Gastroesophageal sphincter (tissue), 4 donors: Measurements from ENCODE around the gene FCGBP. TPM values are rescaled to one million over a fixed set of nuclear protein-coding genes. Genes with fewer than 3 reads are reported as not detected.
"Not testable (repeated sequence)": the region's sequence is repeated elsewhere in the genome, so short reads cannot be mapped to it uniquely, and the experiment has no call there.

Experiments
- ATAC-seq: fragments of 150-250 bp; one replicate; pipeline ENCODE4 v1.9.1; 2016; ENCODE audit warnings: mild to moderate bottlenecking, moderate library complexity
- H3K27ac ChIP-seq, 4 donors: fragments of 200-600 bp; sonication (generic) in 3 of 4; 1 replicate in 3 of 4; 2 replicates in 1 of 4; pipeline ENCODE4 v1.5.1; 2016 to 2019
- H3K27me3 ChIP-seq: fragments of 200-600 bp; sonication (generic); one replicate; pipeline ENCODE4 v1.5.1; 2019
- H3K36me3 ChIP-seq, 2 donors: fragments of 200-600 bp; sonication (generic); one replicate each; pipeline ENCODE4 v1.5.1; 2019; ENCODE audit warnings: control low read depth in 1 of 2
- H3K4me1 ChIP-seq, 3 donors: fragments of 200-600 bp; sonication (generic); 1 replicate in 2 of 3; 2 replicates in 1 of 3; pipeline ENCODE4 v1.5.1; 2016 to 2019; ENCODE audit warnings: control low read depth in 2 of 3
- H3K4me3 ChIP-seq, 2 donors: fragments of 200-600 bp; sonication (generic); one replicate each; pipeline ENCODE4 v1.5.1; 2019; ENCODE audit warnings: mild to moderate bottlenecking in 1 of 2, moderate library complexity in 1 of 2
- H3K9me3 ChIP-seq, 3 donors: fragments of 200-600 bp; sonication (generic); one replicate each; pipeline ENCODE4 v1.5.1; 2017 to 2019; ENCODE audit warnings: control low read depth in 2 of 3
- EP300 ChIP-seq: sonication (generic); formaldehyde crosslinking; IDR thresholded peaks from one replicate; pipeline ENCODE4 v1.6.1; 2017; ENCODE audit warnings: antibody characterized with exemption, mild to moderate bottlenecking
- POLR2A ChIP-seq, 2 donors: fragments of 450-650 bp; IDR thresholded peaks; one replicate each; pipeline ENCODE4 v1.6.1; 2017; ENCODE audit warnings: antibody characterized with exemption in 2 of 2, mild to moderate bottlenecking in 2 of 2, moderate library complexity in 1 of 2
- POLR2AphosphoS5 ChIP-seq: sonication (generic); formaldehyde crosslinking; IDR thresholded peaks from one replicate; pipeline ENCODE4 v1.6.1; 2017; ENCODE audit warnings: antibody characterized with exemption
- WGBS, 2 donors: methylation state at CpG; one replicate each; pipeline ENCODE4 v1.1.5; 2018; ENCODE audit warnings: low coverage in 1 of 2; 5-methylcytosine and 5-hydroxymethylcytosine counted together
- total RNA-seq, 4 donors: library from RNA; depleted of rRNA; stranded (reverse); fragments of >200 nt; gene quantifications; one replicate each; pipeline ENCODE4 v1.1.0, GENCODE V29; 2016
- TF ChIP-seq, protein P1 (sequence below), 4 experiments: fragments of 200-600 bp in 2 of 4; fragments of 450-650 bp in 2 of 4; sonication (generic) in 1 of 4; IDR thresholded peaks; one replicate each; pipeline ENCODE4 v1.5.1; 2017 to 2019; ENCODE audit warnings: antibody characterized with exemption in 4 of 4, mild to moderate bottlenecking in 2 of 4, moderate library complexity in 2 of 4

The FCGBP gene
- total RNA-seq, 4 donors from 2014 or later = 0.31 to 69.1 (median 8.2) TPM

- TF ChIP-seq POLR2AphosphoS5 (no peak), POLR2A (IDR thresholded peaks at IDR 0.05) (no peak), EP300 (no peak)
- TF ChIP-seq, protein P1, sequence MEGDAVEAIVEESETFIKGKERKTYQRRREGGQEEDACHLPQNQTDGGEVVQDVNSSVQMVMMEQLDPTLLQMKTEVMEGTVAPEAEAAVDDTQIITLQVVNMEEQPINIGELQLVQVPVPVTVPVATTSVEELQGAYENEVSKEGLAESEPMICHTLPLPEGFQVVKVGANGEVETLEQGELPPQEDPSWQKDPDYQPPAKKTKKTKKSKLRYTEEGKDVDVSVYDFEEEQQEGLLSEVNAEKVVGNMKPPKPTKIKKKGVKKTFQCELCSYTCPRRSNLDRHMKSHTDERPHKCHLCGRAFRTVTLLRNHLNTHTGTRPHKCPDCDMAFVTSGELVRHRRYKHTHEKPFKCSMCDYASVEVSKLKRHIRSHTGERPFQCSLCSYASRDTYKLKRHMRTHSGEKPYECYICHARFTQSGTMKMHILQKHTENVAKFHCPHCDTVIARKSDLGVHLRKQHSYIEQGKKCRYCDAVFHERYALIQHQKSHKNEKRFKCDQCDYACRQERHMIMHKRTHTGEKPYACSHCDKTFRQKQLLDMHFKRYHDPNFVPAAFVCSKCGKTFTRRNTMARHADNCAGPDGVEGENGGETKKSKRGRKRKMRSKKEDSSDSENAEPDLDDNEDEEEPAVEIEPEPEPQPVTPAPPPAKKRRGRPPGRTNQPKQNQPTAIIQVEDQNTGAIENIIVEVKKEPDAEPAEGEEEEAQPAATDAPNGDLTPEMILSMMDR (IDR thresholded peaks at IDR 0.05) = no peak
- ATAC-seq = no peak
- Histone ChIP-seq H3K4me1 (no peaks in the 10 kb centered on the region), H3K27ac (no peak overlapping the region), H3K27me3 (no peaks in the 10 kb centered on the region), H3K4me3 (no peak overlapping the region), H3K9me3 (no peaks in the 10 kb centered on the region), H3K36me3 (no peaks in the 10 kb centered on the region)
- 86 to 96% methylated on average over 4 to 7 of the region's 8 CpGs for WGBS, 2 donors
These were observed 28.2 kb downstream of the FCGBP start for GRCh38 chr19:39906283-39906682.

DNA sequence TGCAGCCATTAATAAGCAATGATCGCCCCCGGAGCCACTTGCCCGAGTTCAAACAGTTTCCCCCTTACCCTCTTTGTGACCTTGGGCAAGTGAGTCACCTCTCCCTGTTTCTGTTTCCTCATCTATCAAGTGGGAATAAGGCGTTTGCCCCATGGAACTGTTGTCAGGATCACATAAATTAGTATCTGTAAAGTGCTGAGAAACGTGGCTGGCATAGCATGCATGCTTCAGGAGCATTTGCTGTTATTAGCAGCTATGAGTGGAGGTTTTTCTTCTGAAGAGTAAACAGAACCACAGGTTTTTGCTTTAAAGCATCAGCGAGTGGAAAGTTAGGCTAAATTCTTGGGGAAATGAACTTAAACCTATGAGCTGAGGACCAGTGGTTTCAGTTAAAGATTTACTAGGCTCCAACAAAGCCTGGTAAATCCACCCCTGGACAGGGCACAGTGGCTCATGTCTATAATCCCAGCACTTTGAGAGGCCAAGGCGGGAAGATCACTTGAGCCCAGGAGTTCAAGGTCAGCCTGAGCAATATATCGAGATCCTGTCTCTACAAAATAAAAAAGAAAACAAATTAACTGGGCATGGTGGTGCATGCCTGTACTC lies 30.8 kb downstream of the FCGBP start:
- H3K27me3 ChIP-seq, ATAC-seq, H3K27ac ChIP-seq, H3K4me1 ChIP-seq, H3K9me3 ChIP-seq, H3K4me3 ChIP-seq, H3K36me3 ChIP-seq: not testable (repeated sequence)
- 19 to 30% methylated on average over 2 of the region's 8 CpGs for WGBS, 2 donors

DNA sequence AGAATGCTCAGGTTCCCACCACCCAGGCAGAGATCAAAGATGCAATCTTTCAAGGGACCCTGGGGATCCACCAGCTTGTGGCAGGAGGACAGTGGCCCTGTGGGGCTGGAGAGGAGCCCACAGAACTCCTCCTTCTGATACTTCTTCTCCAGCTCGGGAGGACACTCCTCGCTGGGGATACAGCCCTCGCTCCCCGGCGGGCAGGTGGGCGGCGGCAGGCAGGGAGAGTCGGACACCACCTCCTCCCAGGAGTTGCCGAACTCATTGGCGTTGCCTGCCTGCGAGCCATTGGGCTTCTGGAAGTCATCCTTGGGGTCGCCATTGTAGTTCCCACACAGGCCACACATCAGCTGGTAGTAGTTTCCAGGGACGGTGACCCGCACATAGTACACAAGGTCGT lies 32.1 kb downstream of the FCGBP start:
- not testable (repeated sequence) for ATAC-seq, H3K9me3 ChIP-seq, H3K27ac ChIP-seq, H3K36me3 ChIP-seq, H3K4me3 ChIP-seq, H3K4me1 ChIP-seq, H3K27me3 ChIP-seq
- WGBS, 2 donors = no CpG with 5 or more reads among the region's 15 CpGs

DNA sequence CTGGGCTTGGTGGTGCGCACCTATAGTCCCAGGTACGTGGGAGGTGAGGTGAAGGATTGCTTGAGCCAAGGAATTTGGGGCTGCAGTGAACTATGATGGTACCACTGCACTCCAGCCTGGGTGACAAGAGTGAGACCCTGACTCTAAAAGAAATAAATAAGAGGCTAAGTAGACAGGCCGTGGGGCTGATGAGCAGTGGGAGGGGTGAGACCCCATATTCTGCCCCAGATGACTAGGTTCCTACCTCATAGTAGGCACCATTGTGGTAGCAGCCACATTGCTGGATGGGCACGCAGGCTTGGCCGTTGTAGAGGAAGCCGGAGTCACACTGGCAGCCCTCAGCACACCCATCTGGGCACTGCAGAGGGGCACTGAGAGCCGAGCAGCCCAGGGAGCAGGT lies 32.8 kb downstream of the FCGBP start:
- not testable (repeated sequence) for H3K9me3 ChIP-seq, H3K4me3 ChIP-seq, ATAC-seq, H3K4me1 ChIP-seq, H3K27me3 ChIP-seq, H3K27ac ChIP-seq, H3K36me3 ChIP-seq
- no CpG with 5 or more reads among the region's 7 CpGs for WGBS, 2 donors

DNA sequence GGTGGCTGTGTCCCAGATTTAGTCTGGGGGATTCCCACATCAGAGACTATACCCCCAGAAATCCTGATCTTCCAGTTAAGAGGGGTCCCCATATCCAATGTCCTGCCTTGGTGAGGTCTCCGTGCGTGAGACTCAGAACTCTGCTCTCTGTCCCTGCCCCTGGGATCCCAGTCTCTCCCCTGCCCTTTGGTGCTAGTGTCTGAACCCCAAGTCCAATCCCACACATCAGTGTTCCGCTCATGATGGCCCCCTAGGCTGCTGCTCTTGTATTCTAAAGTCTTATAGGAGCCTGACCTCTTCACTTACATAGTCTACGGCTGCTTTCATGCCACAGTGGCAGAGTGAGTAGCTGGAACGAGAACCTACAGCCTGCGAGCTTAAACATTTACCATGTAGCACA lies 35.6 kb downstream of the FCGBP start:
- H3K27ac ChIP-seq, ATAC-seq, H3K4me3 ChIP-seq, H3K4me1 ChIP-seq, H3K9me3 ChIP-seq, H3K27me3 ChIP-seq, H3K36me3 ChIP-seq: not testable (repeated sequence)
- WGBS, 2 donors = no CpG with 5 or more reads among the region's 6 CpGs

- H3K36me3 ChIP-seq, H3K4me1 ChIP-seq, H3K4me3 ChIP-seq, ATAC-seq, H3K27me3 ChIP-seq, H3K27ac ChIP-seq, H3K9me3 ChIP-seq: not testable (repeated sequence)
- WGBS, 2 donors = 17% methylated on average over 3 of the region's 13 CpGs; no CpG with 5 or more reads in 1 of the 2 donors
These were observed 36.8 kb downstream of the FCGBP start for GRCh38 chr19:39897511-39898245.

- not testable (repeated sequence) for ATAC-seq, H3K27ac ChIP-seq, H3K36me3 ChIP-seq, H3K4me1 ChIP-seq, H3K9me3 ChIP-seq, H3K4me3 ChIP-seq
- peaks cover 34% of the 10 kb centered on the region for H3K27me3 ChIP-seq
- WGBS, 2 donors = 83 to 86% methylated on average over 1 to 7 of the region's 11 CpGs
These were observed 39.3 kb downstream of the FCGBP start for GRCh38 chr19:39895096-39895495.

GRCh38 chr19:39894236-39894606 lies 40.2 kb downstream of the FCGBP start:
- H3K4me1 ChIP-seq, H3K36me3 ChIP-seq, H3K27ac ChIP-seq, ATAC-seq, H3K9me3 ChIP-seq, H3K4me3 ChIP-seq: not testable (repeated sequence)
- H3K27me3 ChIP-seq = peaks cover 37% of the 10 kb centered on the region
- WGBS, 2 donors = 76% methylated on average over 9 of the region's 16 CpGs; no CpG with 5 or more reads in 1 of the 2 donors

- 62 to 69% methylated on average over 8 to 12 of the region's 29 CpGs for WGBS, 2 donors
- H3K9me3 ChIP-seq, H3K27ac ChIP-seq, ATAC-seq, H3K4me3 ChIP-seq, H3K36me3 ChIP-seq, H3K4me1 ChIP-seq: not testable (repeated sequence)
- H3K27me3 ChIP-seq = peaks cover 37% of the 10 kb centered on the region
These were observed 40.8 kb downstream of the FCGBP start for GRCh38 chr19:39893366-39894235.

- H3K4me3 ChIP-seq, H3K36me3 ChIP-seq, H3K9me3 ChIP-seq, H3K4me1 ChIP-seq, ATAC-seq, H3K27ac ChIP-seq: not testable (repeated sequence)
- peaks cover 37% of the 10 kb centered on the region for H3K27me3 ChIP-seq
- 73 to 74% methylated on average over 5 of the region's 5 CpGs for WGBS, 2 donors
These were observed 41.9 kb downstream of the FCGBP start for GRCh38 chr19:39892506-39892902.

DNA sequence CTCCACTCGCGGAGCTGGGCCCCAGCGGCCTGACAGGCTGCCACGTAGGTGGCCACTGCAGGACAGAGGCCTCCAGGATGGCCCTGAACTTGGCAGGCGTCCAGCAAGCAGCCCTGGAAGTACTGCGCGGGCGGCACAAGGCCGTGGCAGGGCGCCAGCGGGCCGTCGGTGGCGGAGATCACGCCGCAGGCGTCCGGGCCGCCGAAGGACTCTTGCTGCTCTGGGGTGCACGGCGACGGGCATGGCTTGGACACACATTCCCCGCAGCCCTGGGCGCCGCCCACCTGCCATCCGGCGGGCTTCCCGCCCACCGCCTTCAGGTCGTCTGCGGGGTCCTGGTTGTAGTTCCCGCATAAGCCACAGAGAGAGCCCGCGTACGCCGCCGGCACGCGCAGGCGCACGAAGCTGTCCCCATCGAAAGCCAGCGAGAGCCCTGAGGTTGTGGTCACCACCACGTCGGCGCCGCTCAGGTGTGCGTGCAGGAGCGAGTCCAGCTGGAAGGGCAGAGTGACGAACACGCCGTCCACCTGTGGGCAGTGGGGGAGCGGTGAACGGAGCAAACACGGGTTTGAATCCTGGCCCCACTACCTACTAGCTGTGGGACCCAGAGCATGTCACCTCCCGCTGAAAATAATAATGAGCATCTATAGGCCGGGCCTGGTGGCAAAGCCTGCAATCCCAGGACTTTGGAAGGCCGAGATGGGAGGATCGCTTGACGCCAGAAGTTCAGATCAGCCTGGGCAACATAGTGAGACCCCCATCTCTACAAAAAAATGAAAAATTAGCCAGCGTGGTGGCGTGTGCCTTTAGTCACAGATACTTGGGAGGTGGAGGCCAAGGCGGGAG lies 42.6 kb downstream of the FCGBP start:
- not testable (repeated sequence) for H3K27ac ChIP-seq, H3K36me3 ChIP-seq, H3K9me3 ChIP-seq, H3K4me1 ChIP-seq, H3K4me3 ChIP-seq
- ATAC-seq = peak; percentile 11
- peaks cover 37% of the 10 kb centered on the region for H3K27me3 ChIP-seq
- 57 to 58% methylated on average over 23 to 31 of the region's 64 CpGs for WGBS, 2 donors
